GM19023 (cell line): ENCODE measurements around the gene GARIN5B.
A peak's percentile ranks its signal among the peaks of the same experiment; 100 is the strongest.
"Not testable (repeated sequence)": the region's sequence is repeated elsewhere in the genome, so short reads cannot be mapped to it uniquely, and the experiment has no call there.

Experiments
- ATAC-seq: cut with Tn5 transposase; IDR thresholded peaks from one replicate; pipeline ENCODE4 v1.9.1; 2021; ENCODE audit warnings: mild to moderate bottlenecking, moderate library complexity; ENCODE audit not compliant: unreplicated experiment

Gene GARIN5B

DNA sequence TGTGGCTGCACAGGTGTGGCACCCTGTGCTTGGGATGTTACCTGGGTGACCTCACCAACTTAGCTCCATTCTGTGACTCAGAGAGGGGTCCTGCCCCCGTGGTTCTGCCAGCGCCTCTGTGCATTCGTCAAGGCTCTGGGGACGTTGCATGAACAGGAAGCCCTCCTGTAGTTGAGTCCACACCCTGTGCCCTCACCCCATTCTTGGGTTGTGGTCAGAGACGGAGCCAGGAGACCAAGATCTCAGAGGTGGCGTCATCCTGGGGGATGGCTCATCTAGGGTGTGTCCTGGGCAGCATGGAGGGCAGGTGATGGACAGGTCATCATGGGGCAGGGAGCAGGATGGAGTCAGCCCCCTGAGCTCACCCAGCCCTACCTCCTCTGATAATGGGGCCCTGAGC lies 11.0 kb downstream of the GARIN5B start:
- no peak for ATAC-seq

GRCh38 chr19:55350620-55351315 lies 12.3 kb downstream of the GARIN5B start:
- no peak for ATAC-seq

DNA sequence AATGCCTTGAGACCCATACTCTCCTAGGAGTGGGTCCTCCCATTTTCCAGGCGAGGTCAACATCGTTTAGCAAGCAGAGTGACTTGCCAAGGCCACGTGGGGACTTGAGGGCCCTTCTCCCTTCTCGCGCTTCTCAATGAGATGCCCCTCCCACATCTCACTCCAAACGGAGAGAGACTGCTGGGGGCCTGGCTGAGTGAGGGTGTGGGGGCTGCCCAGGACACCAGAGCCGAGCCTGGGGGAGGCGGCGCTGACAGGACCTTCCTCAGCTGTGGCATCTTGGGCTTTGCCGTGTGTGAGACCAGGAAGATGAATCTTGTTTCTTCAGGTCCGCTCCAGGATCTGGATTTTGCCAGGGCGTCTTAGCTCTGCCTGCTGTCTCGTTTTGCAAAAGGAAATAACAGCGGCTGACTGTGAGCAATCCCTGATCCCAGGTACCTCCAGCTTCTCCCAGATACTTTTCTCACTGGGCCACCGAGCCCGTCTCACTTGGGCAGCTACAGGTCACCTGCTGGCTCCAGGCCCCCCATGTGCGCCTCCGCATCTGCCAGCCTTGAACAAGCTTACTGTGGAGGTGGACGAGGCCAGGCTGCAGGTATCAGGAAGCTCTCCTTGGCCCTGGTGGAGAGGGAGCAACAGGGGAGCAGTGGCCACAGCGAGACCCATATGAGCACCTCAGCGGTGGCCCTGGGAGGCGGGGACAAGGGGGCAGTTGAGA lies 14.6 kb downstream of the GARIN5B start:
- ATAC-seq, result no peak

GRCh38 chr19:55347442-55348009 lies 15.5 kb downstream of the GARIN5B start:
- no peak for ATAC-seq

DNA sequence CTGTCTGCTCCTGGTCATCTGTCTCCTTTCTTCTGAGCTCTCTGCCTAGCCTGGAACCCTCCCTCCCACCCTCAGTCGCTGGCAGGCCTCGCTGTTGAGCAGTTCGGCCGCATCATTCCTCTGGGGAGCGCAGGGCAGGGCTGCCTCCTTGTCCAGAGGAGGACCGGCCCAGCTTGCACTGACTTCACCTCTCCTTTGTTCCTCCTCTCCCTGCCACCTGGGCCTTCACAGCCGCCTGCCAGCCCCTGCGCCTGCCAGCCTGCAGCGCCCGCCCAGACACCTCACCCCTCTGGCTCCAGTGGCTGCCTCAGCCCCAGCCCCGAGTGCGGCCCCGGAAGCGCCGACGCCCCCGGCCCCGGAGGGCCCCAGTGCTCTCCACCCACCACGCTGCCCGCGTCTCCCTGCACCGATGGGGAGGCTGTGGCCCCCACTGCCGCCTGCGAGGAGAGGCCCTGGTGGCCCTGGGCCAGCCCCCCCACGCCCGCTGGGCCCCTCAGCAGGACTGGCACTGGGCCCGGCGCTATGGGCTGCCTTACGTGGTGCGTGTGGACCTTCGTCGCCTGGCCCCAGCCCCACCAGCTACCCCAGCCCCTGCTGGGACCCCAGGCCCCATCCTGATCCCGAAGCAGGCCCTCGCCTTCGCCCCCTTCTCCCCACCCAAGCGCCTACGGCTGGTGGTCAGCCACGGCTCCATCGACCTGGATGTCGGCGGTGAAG lies 16.2 kb downstream of the GARIN5B start:
- no peak for ATAC-seq

GRCh38 chr19:55345818-55346724 lies 17.0 kb downstream of the GARIN5B start:
- no peak for ATAC-seq

GRCh38 chr19:55345101-55345817 lies 17.8 kb downstream of the GARIN5B start:
- ATAC-seq, result no peak

DNA sequence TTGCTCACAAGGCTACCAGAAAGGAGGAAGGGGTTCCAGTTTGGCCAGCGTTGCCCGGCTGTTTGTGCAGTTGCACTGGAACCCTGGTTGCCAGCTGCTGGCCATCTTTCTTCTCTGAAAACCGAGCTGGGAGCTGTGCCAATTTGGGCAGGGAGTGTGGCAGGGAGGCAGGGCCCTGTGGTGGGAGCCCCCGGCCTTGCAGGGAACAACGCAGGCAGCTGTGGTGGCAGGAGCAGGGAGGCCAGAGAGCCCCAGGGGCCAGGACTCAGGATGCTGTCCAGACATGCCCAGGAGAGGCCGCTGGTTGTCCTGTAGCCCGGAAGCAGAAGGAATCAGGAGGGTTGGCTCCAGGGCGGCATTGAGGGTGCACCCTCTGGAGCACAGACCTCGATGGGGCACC lies 18.6 kb downstream of the GARIN5B start:
- no peak for ATAC-seq

DNA sequence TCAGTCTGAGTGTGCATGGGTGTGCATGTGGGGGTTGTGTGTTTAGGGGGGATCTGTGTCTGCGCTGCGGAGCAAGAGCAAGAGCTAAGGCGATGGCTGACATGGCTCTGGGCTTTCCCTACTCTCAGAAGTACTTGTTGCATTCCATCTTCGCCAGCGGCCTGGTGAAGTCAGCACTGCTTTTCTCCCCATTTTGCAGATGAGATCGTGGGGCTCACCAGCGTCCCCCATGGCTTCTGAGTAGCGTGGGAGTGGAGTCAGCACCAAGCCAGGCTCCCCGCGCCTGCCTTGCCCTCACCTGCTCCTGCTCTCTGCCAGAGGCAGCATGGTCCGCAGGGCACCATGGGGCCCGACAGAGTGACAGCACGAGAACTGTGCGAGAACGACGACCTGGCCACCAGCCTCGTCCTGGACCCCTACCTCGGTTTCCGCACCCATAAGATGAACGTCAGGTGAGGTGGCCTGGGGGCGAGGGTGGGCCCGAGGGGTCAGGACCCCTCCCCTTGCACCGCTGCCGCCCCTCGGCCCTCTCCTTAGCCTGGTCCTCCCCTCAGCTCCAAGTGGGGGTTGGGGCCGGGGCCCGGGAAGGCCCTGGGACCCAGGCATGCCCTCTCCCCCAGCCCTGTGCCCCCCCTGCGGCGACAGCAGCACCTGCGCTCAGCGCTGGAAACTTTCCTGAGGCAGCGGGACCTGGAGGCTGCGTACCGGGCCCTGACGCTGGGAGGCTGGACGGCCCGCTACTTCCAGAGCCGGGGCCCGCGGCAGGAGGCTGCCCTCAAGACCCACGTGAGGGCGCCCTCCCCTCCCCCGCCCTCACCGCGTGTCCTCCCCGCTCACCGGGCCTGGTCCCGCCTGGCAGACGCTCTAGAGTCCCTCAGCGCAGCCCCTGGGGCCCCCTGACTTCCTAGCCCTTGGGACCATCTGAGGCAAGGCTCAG lies 21.2 kb downstream of the GARIN5B start:
- ATAC-seq, result no peak

DNA sequence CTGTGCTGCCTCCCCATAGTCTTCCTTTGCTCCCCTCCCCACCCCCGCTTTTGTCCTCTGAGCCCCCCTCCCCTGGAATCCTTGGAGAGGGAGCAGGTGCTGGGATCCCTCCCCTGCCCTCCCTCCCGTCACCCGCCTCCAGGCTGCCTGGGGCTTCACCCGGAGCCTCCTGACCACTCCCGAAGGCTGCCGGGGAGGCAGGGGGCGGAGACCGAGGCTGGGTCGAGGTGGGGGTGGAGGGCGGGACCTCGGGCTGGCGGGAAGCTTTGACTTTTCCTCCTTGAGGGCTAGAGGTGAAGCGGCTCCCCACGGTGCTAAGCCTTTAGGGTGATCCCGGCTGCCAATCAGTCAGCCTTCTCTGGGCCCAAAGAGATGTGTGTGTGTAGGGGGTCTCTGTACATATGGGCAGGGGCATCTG lies 21.9 kb downstream of the GARIN5B start:
- no peak for ATAC-seq

GRCh38 chr19:55340784-55341147 lies 22.3 kb downstream of the GARIN5B start:
- no peak for ATAC-seq

DNA sequence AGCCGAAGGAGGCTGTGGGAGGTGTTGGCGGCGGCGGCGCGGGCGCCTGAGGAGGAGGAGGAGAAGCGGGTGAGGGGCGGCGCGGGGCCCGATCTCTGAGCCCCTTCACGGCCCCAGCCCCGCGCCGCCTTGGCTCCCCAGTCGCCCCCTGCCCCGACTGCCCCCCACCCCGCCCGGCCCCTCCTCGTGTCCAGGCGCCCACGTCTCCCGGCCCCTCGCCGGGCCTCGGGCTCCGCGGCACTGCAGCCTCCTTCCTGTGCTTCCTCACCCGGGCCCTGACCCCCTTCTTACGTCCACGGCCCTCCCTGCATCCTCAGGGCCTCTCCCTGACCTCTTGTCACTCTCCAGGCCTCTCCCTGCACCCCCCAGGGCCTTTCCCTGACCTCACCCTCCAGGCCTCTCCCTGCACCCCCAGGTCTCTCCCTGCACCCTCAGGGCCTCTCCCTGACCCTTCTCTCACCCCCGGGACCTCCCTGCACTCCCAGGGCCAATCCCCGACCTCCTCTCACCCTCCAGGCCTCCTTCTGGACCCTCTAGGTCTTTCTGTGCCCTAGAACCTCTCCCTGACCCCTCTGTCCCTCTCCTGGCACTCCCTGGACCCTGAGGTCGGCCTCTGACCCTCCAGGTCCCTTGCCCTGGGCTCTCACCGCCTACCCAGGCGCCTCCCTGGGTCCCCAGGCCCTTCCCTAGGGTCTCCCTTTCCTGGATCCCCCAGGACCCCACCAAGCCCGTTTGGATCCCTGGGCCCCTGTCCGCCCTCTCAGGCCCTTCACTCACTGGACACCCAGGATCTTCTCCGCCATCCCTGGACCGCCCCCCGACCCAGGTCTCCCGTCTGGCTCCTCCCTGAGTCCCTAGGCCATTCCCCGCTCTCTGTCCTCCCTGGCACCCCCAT lies 22.9 kb downstream of the GARIN5B start:
- no peak for ATAC-seq

DNA sequence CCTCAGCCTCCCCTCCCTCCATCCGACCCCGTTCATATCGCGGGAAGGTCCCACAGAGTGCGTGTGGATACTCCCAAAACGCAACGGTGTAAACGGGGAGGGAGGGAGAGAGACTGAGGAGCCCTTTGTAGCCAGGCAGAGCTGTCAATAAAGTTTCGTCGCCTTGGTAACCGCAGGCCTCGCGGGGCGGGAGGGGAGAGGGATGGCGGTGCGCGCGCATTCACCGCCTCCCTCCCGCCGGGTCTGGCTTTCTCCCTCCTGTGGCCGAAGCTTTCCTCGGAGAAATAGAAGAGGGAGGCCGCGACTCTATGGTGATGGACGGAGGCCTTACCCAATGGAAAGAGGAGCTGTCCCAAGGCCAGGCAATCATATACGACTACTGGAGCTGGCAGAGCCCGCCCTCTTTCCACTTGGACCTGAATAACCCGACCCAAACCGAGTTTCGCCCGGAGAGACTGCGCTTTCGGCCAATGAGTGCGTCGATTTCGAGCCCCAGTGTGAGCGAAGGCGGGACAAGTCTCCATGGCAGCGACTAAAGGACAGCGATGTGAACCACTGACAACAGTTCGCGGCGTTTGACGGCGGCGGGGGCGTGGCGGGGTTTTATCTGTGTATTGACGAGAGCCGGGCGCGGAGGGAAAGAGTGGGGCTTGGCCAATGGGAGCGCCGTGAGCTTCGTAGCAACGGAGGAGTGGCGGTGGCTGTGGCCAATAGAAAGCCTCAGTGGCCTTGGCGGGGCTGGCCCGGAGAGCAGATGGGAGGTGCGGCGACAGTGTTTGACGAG lies 23.8 kb downstream of the GARIN5B start, which contains the start of gene KMT5C:
Gene KMT5C (plus strand): TSS at position 772 of the 784 bp plus-strand sequence. CDS start 2,061 bp downstream, outside the sequence.
- peak; percentile 83 for ATAC-seq

GRCh38 chr19:55336101-55336500 lies 27.0 kb downstream of the GARIN5B start:
- no peak for ATAC-seq

DNA sequence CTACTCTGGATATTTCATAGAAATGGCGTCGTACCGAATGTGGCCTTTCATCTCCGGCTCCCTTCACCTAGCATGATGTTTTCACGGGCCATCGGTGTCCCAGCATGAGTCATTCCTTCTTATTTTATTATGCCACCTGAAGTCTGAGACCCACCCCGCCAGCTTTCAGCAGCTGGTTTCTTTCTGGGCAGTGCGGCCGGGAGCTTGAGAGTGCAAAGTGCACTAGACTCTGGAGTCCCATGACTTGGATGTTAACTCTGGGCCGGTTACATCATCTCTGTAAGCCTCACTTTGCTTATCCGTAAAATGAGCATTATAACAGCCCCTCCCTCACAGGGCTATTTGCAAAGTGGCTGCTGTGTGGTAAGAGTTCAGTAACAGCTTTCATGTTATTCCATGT lies 29.2 kb downstream of the GARIN5B start:
- ATAC-seq, result no peak

GRCh38 chr19:55329791-55330190 lies 33.3 kb downstream of the GARIN5B start:
- ATAC-seq, result not testable (repeated sequence)

GRCh38 chr19:55328774-55329318 lies 34.2 kb downstream of the GARIN5B start:
- ATAC-seq, result not testable (repeated sequence)
